ENCODE measurements around the gene VPS51. TPM values are rescaled to one million over a fixed set of nuclear protein-coding genes. Genes with fewer than 3 reads are reported as not detected.
A peak's percentile ranks its signal among the peaks of the same experiment; 100 is the strongest.

VPS51 gene
- total RNA-seq, 4 donors from 2014 or later, result 465 to 843 (median 596) TPM

- H3K4me3 ChIP-seq, result no peak overlapping the region
- peaks cover 29% of the 10 kb centered on the region for H3K4me1 ChIP-seq
- WGBS, result 94% methylated on average over 9 of the region's 19 CpGs
- no peak overlapping the region for H3K27ac ChIP-seq
- no peaks in the 10 kb centered on the region for H3K9me3 ChIP-seq
- DNase-seq (ENCODE audit: low spot score in 2 of 2), result peak in 1 of 2 donors; percentile 60
- H3K27me3 ChIP-seq, result no peaks in the 10 kb centered on the region
- peaks cover 67% of the 10 kb centered on the region for H3K36me3 ChIP-seq
- TF ChIP-seq, protein P1, sequence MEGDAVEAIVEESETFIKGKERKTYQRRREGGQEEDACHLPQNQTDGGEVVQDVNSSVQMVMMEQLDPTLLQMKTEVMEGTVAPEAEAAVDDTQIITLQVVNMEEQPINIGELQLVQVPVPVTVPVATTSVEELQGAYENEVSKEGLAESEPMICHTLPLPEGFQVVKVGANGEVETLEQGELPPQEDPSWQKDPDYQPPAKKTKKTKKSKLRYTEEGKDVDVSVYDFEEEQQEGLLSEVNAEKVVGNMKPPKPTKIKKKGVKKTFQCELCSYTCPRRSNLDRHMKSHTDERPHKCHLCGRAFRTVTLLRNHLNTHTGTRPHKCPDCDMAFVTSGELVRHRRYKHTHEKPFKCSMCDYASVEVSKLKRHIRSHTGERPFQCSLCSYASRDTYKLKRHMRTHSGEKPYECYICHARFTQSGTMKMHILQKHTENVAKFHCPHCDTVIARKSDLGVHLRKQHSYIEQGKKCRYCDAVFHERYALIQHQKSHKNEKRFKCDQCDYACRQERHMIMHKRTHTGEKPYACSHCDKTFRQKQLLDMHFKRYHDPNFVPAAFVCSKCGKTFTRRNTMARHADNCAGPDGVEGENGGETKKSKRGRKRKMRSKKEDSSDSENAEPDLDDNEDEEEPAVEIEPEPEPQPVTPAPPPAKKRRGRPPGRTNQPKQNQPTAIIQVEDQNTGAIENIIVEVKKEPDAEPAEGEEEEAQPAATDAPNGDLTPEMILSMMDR (IDR thresholded peaks at IDR 0.05), result no peak
- TF ChIP-seq POLR2A (IDR thresholded peaks at IDR 0.05), result no peak
- no peak for TF ChIP-seq POLR2AphosphoS5 (IDR thresholded peaks at IDR 0.05)
- TF ChIP-seq EP300 (IDR thresholded peaks at IDR 0.05), result no peak
Observed at GRCh38 chr11:65130631-65131416, 34.8 kb downstream of the VPS51 start.

- peaks cover 34% of the 10 kb centered on the region for H3K4me1 ChIP-seq
- peaks cover 61% of the 10 kb centered on the region for H3K36me3 ChIP-seq
- no peak for TF ChIP-seq POLR2A (IDR thresholded peaks at IDR 0.05)
- TF ChIP-seq, protein P1 (IDR thresholded peaks at IDR 0.05), result no peak
- TF ChIP-seq POLR2AphosphoS5 (IDR thresholded peaks at IDR 0.05), result no peak
- no peak for TF ChIP-seq EP300 (IDR thresholded peaks at IDR 0.05)
- WGBS, result 88% methylated on average over 3 of the region's 3 CpGs
- H3K27ac ChIP-seq, result no peak overlapping the region
- DNase-seq (ENCODE audit: low spot score in 2 of 2), result no peak
- H3K4me3 ChIP-seq, result no peak overlapping the region
- no peaks in the 10 kb centered on the region for H3K27me3 ChIP-seq
- H3K9me3 ChIP-seq, result no peaks in the 10 kb centered on the region
Observed at GRCh38 chr11:65131417-65131776, 35.4 kb downstream of the VPS51 start.

GRCh38 chr11:65131895-65132237 is 35.9 kb downstream of the VPS51 start:
- H3K27me3 ChIP-seq, result no peaks in the 10 kb centered on the region
- no peaks in the 10 kb centered on the region for H3K9me3 ChIP-seq
- 78% methylated on average over 5 of the region's 6 CpGs for WGBS
- H3K4me1 ChIP-seq, result peaks cover 34% of the 10 kb centered on the region
- DNase-seq (ENCODE audit: low spot score in 2 of 2), result peak in 1 of 2 donors; percentile 60
- TF ChIP-seq POLR2A (IDR thresholded peaks at IDR 0.05) (no peak), POLR2AphosphoS5 (IDR thresholded peaks at IDR 0.05) (no peak)
- TF ChIP-seq, protein P1 (IDR thresholded peaks at IDR 0.05), result no peak
- H3K4me3 ChIP-seq, result no peak overlapping the region
- H3K27ac ChIP-seq, result no peak overlapping the region
- H3K36me3 ChIP-seq, result peaks cover 57% of the 10 kb centered on the region

DNA sequence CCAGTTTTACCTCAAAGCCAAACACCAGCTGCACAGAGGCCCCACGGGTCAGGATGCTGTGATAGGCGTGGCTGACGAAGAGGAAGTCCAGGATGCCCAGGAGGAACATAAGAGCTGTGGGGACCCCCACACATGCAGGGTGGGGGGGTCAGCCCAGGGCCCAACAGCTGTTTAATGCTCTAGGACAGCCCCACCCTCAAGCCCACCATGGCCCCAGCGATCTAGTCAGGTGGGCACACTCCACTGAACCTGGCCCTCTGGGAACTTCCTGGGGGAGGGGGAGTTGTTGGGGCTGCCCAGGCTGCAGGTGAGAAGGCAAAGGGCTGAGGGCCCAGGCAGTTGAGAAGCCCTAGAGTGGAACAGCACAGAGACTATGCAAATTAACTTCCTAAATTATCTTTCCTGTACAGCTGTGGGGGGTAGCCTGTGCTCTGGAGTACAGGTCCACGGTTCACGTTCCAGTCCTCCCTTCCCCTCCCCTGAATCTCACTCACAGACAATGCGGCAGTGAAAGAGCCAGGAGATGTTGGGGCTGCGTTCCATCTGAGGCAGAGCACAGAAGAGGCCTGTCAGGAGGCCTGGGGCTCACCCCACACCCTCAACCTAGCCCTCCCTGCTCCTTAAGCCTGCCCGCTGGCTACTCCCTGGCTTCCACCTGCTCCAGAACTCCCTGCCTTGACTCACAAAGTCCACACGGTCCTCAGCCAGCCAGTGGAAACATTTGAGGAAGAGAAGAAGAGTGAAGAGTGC is 36.4 kb downstream of the VPS51 start:
- Histone ChIP-seq H3K36me3 (peaks cover 51% of the 10 kb centered on the region), H3K27ac (no peak overlapping the region), H3K4me3 (peak overlapping the region; percentile 80), H3K27me3 (no peaks in the 10 kb centered on the region), H3K4me1 (peaks cover 34% of the 10 kb centered on the region), H3K9me3 (no peaks in the 10 kb centered on the region)
- DNase-seq (ENCODE audit: low spot score in 2 of 2), result peak; percentile 63 to 65
- WGBS, result 79% methylated on average over 10 of the region's 10 CpGs
- TF ChIP-seq EP300 (IDR thresholded peaks at IDR 0.05), result no peak
- TF ChIP-seq POLR2AphosphoS5 (IDR thresholded peaks at IDR 0.05), result no peak
- TF ChIP-seq POLR2A (IDR thresholded peaks at IDR 0.05), result no peak
- TF ChIP-seq, protein P1 (IDR thresholded peaks at IDR 0.05), result no peak

All from suprapubic skin (tissue), 4 donors.